ENCODE measurements around the gene NR2F6.

- no peak for TF ChIP-seq POLR2A (IDR thresholded peaks at IDR 0.05; ENCODE audit: low read length)
- no peak for TF ChIP-seq GATA1 (IDR thresholded peaks at IDR 0.05; ENCODE audit: low read depth, low read length)
Observed at GRCh38 chr19:17268754-17269153, 23.0 kb upstream of the NR2F6 start.
